Adrenal gland (tissue), 5 donors: Measurements from ENCODE around the gene GOLT1A.
A peak's percentile ranks its signal among the peaks of the same experiment; 100 is the strongest.

Experiments
- CTCF ChIP-seq, 6 experiments: fragments of 450-650 bp in 4 of 6; fragments of 200-600 bp in 2 of 6; sonication (generic) in 1 of 6; IDR thresholded peaks; 1 replicate in 5 of 6; 2 replicates in 1 of 6; pipeline versions ENCODE4 v1.5.1 to v1.8.0; 2016 to 2021; ENCODE audit warnings: antibody characterized with exemption in 6 of 6, mild to moderate bottlenecking in 2 of 6, moderate library complexity in 1 of 6
- POLR2A ChIP-seq, 2 donors: fragments of 450-650 bp; IDR thresholded peaks; one replicate each; pipeline ENCODE4 v1.6.1; 2017; ENCODE audit warnings: antibody characterized with exemption in 2 of 2, mild to moderate bottlenecking in 2 of 2, moderate library complexity in 1 of 2
- donor health status: DM: no; HTN: no; CAD: no.

DNA sequence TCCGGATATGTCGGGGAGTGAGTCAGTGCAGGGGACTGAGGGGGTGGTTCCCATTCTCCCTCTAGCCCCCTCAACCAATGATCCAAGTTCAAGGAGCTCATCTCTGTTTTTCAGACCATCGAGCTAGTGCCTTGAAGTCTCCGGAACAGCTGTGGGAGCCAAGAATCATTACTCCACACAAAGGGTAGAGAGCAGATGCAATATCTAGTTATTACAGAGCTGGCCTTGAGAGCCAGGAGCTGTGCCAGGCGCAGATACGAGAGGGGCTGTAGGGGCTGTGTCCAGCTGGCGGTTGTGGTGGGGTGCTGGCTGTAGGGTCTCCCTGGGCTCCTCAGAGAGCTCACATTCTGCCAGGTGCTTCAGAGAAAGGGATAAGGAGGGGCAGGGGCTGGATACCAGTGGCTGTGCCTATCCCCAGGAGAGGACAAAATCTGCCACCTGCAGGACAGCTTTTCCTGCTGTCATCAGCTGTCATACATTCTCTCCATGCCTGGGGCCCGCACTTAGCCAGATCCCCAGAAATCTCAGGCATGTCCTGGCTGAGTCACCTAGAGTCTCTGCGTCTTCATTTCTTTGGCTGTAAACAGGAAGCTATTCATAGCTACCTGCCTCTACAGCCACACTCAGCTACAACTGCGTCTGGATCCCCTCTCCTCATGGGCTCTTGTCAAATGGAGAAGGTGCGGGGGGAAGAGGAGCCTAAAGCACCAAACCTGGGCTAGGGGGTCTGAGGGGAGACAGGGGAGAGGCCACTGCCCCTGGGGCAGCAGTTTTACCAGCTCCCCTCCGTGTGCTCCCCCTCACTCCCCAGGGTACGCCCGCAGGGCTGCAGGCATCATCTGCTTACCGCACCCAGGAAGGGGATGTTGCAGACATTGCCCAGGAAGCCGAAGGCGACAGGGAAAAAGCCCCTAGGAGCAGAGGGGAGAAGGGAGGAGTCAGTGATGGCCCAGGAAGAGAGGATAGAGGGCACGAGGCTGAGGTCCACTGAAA is 15.1 kb downstream of the GOLT1A start:
- peak in 1 of 6 experiments; percentile 4 for TF ChIP-seq CTCF (IDR thresholded peaks at IDR 0.05)
- TF ChIP-seq POLR2A (IDR thresholded peaks at IDR 0.05), result no peak
